K562 (cell line): ENCODE results near the gene POT1. TPM values are rescaled to one million over a fixed set of nuclear protein-coding genes. Genes with fewer than 3 reads are reported as not detected.

Source experiments
- ATAC-seq: fragments of 200-7000 bp; cut with Tn5 transposase; 3 replicates; pipeline ENCODE4 v1.9.1; 2020; ENCODE audit warnings: moderate library complexity
- BruUV-seq: library from RNA; stranded (reverse); fragments of 400-500 nt; replicated peaks from 2 replicates; lab custom pipeline; 2021; lab: Mats Ljungman, UMichigan
- CTCF ChIA-PET: fragments of 300-600 bp; formaldehyde crosslinking; extraction: SDS; loops from one replicate; lab custom pipeline; 2021; ENCODE audit warnings: low intra/inter-chr PET ratio; lab: Yijun Ruan, JAX
- POLR2A ChIA-PET: fragments of 300-600, 350-650 bp; sonication (Branson Sonifier 250); formaldehyde crosslinking; extraction: SDS; loops from one replicate; lab custom pipeline; 2021; ENCODE audit warnings: antibody characterized with exemption, inconsistent platforms; lab: Yijun Ruan, JAX
- DNase-seq, 4 experiments: peaks; one replicate each; pipeline versions ENCODE4 v3.0.0 to v3.0.0-alpha.2; 2011 to 2018; ENCODE audit warnings: low spot score in 3 of 4, mixed read lengths in 3 of 4; ENCODE audit errors: extremely low read depth in 1 of 4
- FAIRE-seq: peaks from 2 replicates; lab custom pipeline; 2011; peaks lifted over from hg19 to GRCh38; lab: Jason Lieb, UNC
- H2AFZ ChIP-seq: 2 replicates; pipeline ENCODE4 v1.6.0; 2011; ENCODE audit warnings: low read depth, low read length, control low read depth, inconsistent platforms
- H3K27ac ChIP-seq: fragments of 200-600 bp; 3 replicates; pipeline ENCODE4 v1.8.0; 2011; ENCODE audit warnings: low read depth, mild to moderate bottlenecking, control low read depth, inconsistent platforms, low read length, moderate library complexity, mixed read lengths; ENCODE audit errors: extremely low read depth
- H3K27me3 ChIP-seq, 2 experiments: fragments of 300-600 bp in 1 of 2; 2 replicates in 1 of 2; 3 replicates in 1 of 2; pipeline versions ENCODE4 v1.6.0 to v1.8.0; 2011; ENCODE audit warnings: inconsistent platforms in 2 of 2, low read length in 2 of 2, mild to moderate bottlenecking in 1 of 2, mixed read lengths in 1 of 2, moderate library complexity in 1 of 2; ENCODE audit not compliant: control insufficient read depth in 2 of 2, insufficient read depth in 2 of 2
- H3K36me3 ChIP-seq: fragments of 300-600 bp; 3 replicates; pipeline ENCODE4 v1.8.0; 2011; ENCODE audit warnings: mild to moderate bottlenecking, low read length, inconsistent platforms; ENCODE audit not compliant: control insufficient read depth, insufficient read depth
- H3K4me1 ChIP-seq, 2 experiments: fragments of 200-600 bp in 1 of 2; replicated peaks in 1 of 2; 2 replicates in 1 of 2; 3 replicates in 1 of 2; pipeline versions ENCODE4 v1.5.1 to v1.8.0; 2011; ENCODE audit warnings: inconsistent platforms in 2 of 2, low read length in 2 of 2, mild to moderate bottlenecking in 1 of 2, mixed read lengths in 1 of 2, moderate library complexity in 1 of 2; ENCODE audit not compliant: control insufficient read depth in 2 of 2, insufficient read depth in 2 of 2
- H3K4me2 ChIP-seq: 2 replicates; pipeline ENCODE4 v1.6.1; 2011; ENCODE audit warnings: low read length, control low read depth, inconsistent platforms, mixed read lengths; ENCODE audit not compliant: insufficient read depth
- H3K4me3 ChIP-seq: fragments of 200-600 bp; sonication (generic), shearing (Covaris generic); 2 replicates; pipeline ENCODE4 v1.5.1; 2016; ENCODE audit warnings: control low read depth, inconsistent platforms
- H3K79me2 ChIP-seq: fragments of 200-600 bp; 3 replicates; pipeline ENCODE4 v1.8.0; 2011; ENCODE audit warnings: low read length, inconsistent platforms; ENCODE audit not compliant: control insufficient read depth, insufficient read depth
- H3K9ac ChIP-seq, 2 experiments: 2 replicates each; pipeline versions ENCODE4 v1.6.0 to v1.6.1; 2011; ENCODE audit warnings: low read depth in 2 of 2, low read length in 2 of 2, control low read depth in 1 of 2, inconsistent platforms in 1 of 2, mild to moderate bottlenecking in 1 of 2, mixed read lengths in 1 of 2; ENCODE audit not compliant: insufficient read depth in 1 of 2
- H3K9me1 ChIP-seq: one replicate; pipeline ENCODE4 v1.6.0; 2011; ENCODE audit warnings: inconsistent platforms, mild to moderate bottlenecking, low read length, moderate library complexity; ENCODE audit not compliant: control insufficient read depth, insufficient read depth
- H3K9me3 ChIP-seq: replicated peaks from 2 replicates; pipeline ENCODE4 v1.5.1; 2011; ENCODE audit warnings: low read depth, low read length, inconsistent platforms; ENCODE audit not compliant: control insufficient read depth, insufficient read depth
- H4K20me1 ChIP-seq: replicated peaks from 2 replicates; pipeline ENCODE4 v1.6.1; 2011; ENCODE audit warnings: low read length, inconsistent platforms, mixed read lengths; ENCODE audit not compliant: control insufficient read depth, insufficient read depth
- ATF7 ChIP-seq: fragments of 450-650 bp; IDR thresholded peaks from 2 replicates; pipeline ENCODE4 v1.7.1; 2014; ENCODE audit warnings: mild to moderate bottlenecking, moderate library complexity
- HNRNPH1 ChIP-seq: fragments of 200-400 bp; formaldehyde crosslinking; optimal IDR thresholded peaks from 2 replicates; pipeline ENCODE3; 2017; ENCODE audit warnings: low read depth, mild to moderate bottlenecking, low read length, moderate library complexity
- MAFK ChIP-seq: IDR thresholded peaks from 2 replicates; pipeline ENCODE4 v1.6.1; 2011; ENCODE audit warnings: low read length, improper control_type of control experiment
- NFE2 ChIP-seq: IDR thresholded peaks from 2 replicates; pipeline ENCODE4 v1.6.1; 2014; ENCODE audit warnings: antibody characterized with exemption, low read depth
- NR1H2 ChIP-seq: sonication (generic); formaldehyde crosslinking; IDR thresholded peaks from 2 replicates; pipeline ENCODE4 v1.4.0; 2020; ENCODE audit warnings: mild to moderate bottlenecking, missing genetic modification reagents
- PHTF2 ChIP-seq: fragments of 250-450 bp; sonication (Bioruptor Pico); IDR thresholded peaks from 2 replicates; pipeline ENCODE4 v1.5.0; 2021; ENCODE audit warnings: mild to moderate bottlenecking
- PREB ChIP-seq: sonication (generic); formaldehyde crosslinking; IDR thresholded peaks from 2 replicates; pipeline ENCODE4 v1.8.1; 2023; ENCODE audit warnings: mild to moderate bottlenecking, missing genetic modification reagents
- RHOXF2B ChIP-seq: fragments of 250-450 bp; sonication (Bioruptor Pico); conservative IDR thresholded peaks from 2 replicates; pipeline ENCODE4 v1.5.1; 2021
- SMC3 ChIP-seq: conservative IDR thresholded peaks from 2 replicates; pipeline ENCODE4 v1.6.1; 2011; ENCODE audit warnings: low read depth, low read length, improper control_type of control experiment; ENCODE audit not compliant: insufficient read depth
- THAP12 ChIP-seq: fragments of 250-450 bp; sonication (Bioruptor Pico); IDR thresholded peaks from 2 replicates; pipeline ENCODE4 v1.9.0; 2021; ENCODE audit warnings: mild to moderate bottlenecking, inconsistent platforms
- TSC22D4 ChIP-seq: fragments of 450-650 bp; IDR thresholded peaks from 2 replicates; pipeline ENCODE4 v1.6.1; 2016; ENCODE audit warnings: missing genetic modification characterization, missing biosample characterization, control low read depth
- ZNF12 ChIP-seq: sonication (generic); formaldehyde crosslinking; IDR thresholded peaks from 2 replicates; pipeline ENCODE4 v1.4.0; 2020; ENCODE audit warnings: mild to moderate bottlenecking, missing genetic modification reagents
- ZNF695 ChIP-seq: fragments of 450-650 bp; formaldehyde crosslinking; IDR thresholded peaks from 2 replicates; pipeline ENCODE4 v1.4.0; 2020; ENCODE audit warnings: mild to moderate bottlenecking, moderate library complexity
- in situ Hi-C: fragments of 300-500 bp; cut with MboI; formaldehyde crosslinking; loops from 4 replicates; pipeline ENCODE4 v1.15.0; 2018; ENCODE audit warnings: inconsistent platforms, mixed read lengths
- intact Hi-C: fragments of 100-400 bp; cut with micrococcal nuclease; formaldehyde crosslinking; loops from 2 replicates; pipeline ENCODE4 v1.14.2; 2022
- polyA plus RNA-seq, 8 experiments: library from polyadenylated mRNA; depleted of rRNA in 4 of 8; stranded (reverse) in 5 of 8; unstranded in 3 of 8; fragments of >200 nt; fragmentation: Nextera tagmentation in 2 of 8; fragmentation: Illumina TruSeq in 1 of 8; extraction: Ambion mirVana in 2 of 8; extraction: Trizol in 1 of 8; gene quantifications; 2 replicates each; pipeline versions ENCODE4 v1.2.1 to v1.2.3, GENCODE V29; 2011 to 2014; ENCODE audit warnings: inconsistent platforms in 1 of 8, missing spikeins in 1 of 8
- total RNA-seq, 7 experiments: library from RNA; depleted of rRNA in 6 of 7; stranded (reverse); fragments of >200 nt in 6 of 7; fragmentation: Illumina TruSeq in 2 of 7; extraction: Trizol in 2 of 7; gene quantifications; 2 replicates each; pipeline versions ENCODE4 v1.2.1 to v1.2.3, GENCODE V29; 2011 to 2021; ENCODE audit warnings: low replicate concordance in 1 of 7

Gene POT1
- total and polyA plus RNA-seq, 9 of the 15 experiments (the other 6 are each of a cell fraction or from before 2014, with no cell fraction given): 37.9 to 140 (median 63.6) TPM

GRCh38 chr7:124934841-124935240 lies 5.2 kb upstream of the POT1 start:
- Histone ChIP-seq H3K4me1 (peaks cover 0 to 3% of the 10 kb centered on the region in 2 experiments; a peak in 1 of 5 replicates), H3K79me2 (no peaks in the 10 kb centered on the region), H3K36me3 (no peaks in the 10 kb centered on the region), H3K4me3 (no peak overlapping the region), H3K27me3 (no peaks in the 10 kb centered on the region), H3K9me1 (no peaks in the 10 kb centered on the region), H3K4me2 (no peak overlapping the region), H3K9ac (no peak overlapping the region), H3K9me3 (no peaks in the 10 kb centered on the region), H3K27ac (no peak overlapping the region), H2AFZ (no peak overlapping the region), H4K20me1 (no peaks in the 10 kb centered on the region)
- BruUV-seq: no TSS peak
- TF ChIP-seq NR1H2 (CRISPR knock-in tag) (no peak), ZNF695 (CRISPR knock-in tag) (no peak), RHOXF2B (CRISPR knock-in tag) (no peak), PREB (CRISPR knock-in tag) (no peak), ATF7 (no peak), TSC22D4 (tag) (no peak), HNRNPH1 (no peak), ZNF12 (CRISPR knock-in tag) (no peak), NFE2 (no peak), MAFK (no peak), THAP12 (CRISPR knock-in tag) (no peak), SMC3 (no peak), PHTF2 (CRISPR knock-in tag) (no peak)
- intact Hi-C loops: no loop called here
- ChIA-PET CTCF (no interaction called here), POLR2A (no interaction called here)
- DNase-seq (no peak), ATAC-seq (no peak), FAIRE-seq (no peak)
- in situ Hi-C loops: no loop called here
